ENCODE measurements around the gene CLDN4.
"Not testable (repeated sequence)": the region's sequence is repeated elsewhere in the genome, so short reads cannot be mapped to it uniquely, and the experiment has no call there.

The CLDN4 gene

GRCh38 chr7:73812996-73813395, 17.8 kb upstream of the CLDN4 start:
- Mint-ChIP-seq H3K4me1 (no peaks in the 10 kb centered on the region), H3K9me3 (no peaks in the 10 kb centered on the region), H3K4me3 (no peak overlapping the region), H3K27ac (no peak overlapping the region), H3K36me3 (no peaks in the 10 kb centered on the region), H3K27me3 (peaks cover 27% of the 10 kb centered on the region)
- DNase-seq, result no peak
- CTCF ChIA-PET, result interaction anchor here (3.8 kb wide), 1 partner anchor 42 kb away, joined by 36 read pairs; no protein-coding TSS in a partner anchor

GRCh38 chr7:73815436-73815835, 15.4 kb upstream of the CLDN4 start:
- H3K4me3 Mint-ChIP-seq, result no peak overlapping the region
- H3K27me3 Mint-ChIP-seq, result peaks cover 19% of the 10 kb centered on the region
- DNase-seq, result no peak
- H3K27ac Mint-ChIP-seq, result no peak overlapping the region
- H3K4me1 Mint-ChIP-seq, result no peaks in the 10 kb centered on the region
- no peaks in the 10 kb centered on the region for H3K36me3 Mint-ChIP-seq
- no peaks in the 10 kb centered on the region for H3K9me3 Mint-ChIP-seq
- CTCF ChIA-PET, result interaction anchor here (0.6 to 1.1 kb wide), 3 partner anchors 10 to 61 kb away, joined by 3 to 4 read pairs (median 3); no protein-coding TSS in a partner anchor

GRCh38 chr7:73817121-73817520, 13.7 kb upstream of the CLDN4 start:
- H3K36me3 Mint-ChIP-seq, result no peaks in the 10 kb centered on the region
- peaks cover 14% of the 10 kb centered on the region for H3K27me3 Mint-ChIP-seq
- H3K4me3 Mint-ChIP-seq, result no peak overlapping the region
- no peaks in the 10 kb centered on the region for H3K4me1 Mint-ChIP-seq
- H3K27ac Mint-ChIP-seq, result no peak overlapping the region
- H3K9me3 Mint-ChIP-seq, result no peaks in the 10 kb centered on the region
- no peak for DNase-seq
- CTCF ChIA-PET, result no interaction called here

GRCh38 chr7:73820013-73820412, 10.8 kb upstream of the CLDN4 start:
- no peak for DNase-seq
- no peaks in the 10 kb centered on the region for H3K4me1 Mint-ChIP-seq
- H3K27me3 Mint-ChIP-seq, result peaks cover 9% of the 10 kb centered on the region
- no peaks in the 10 kb centered on the region for H3K36me3 Mint-ChIP-seq
- CTCF ChIA-PET, result no interaction called here
- no peak overlapping the region for H3K4me3 Mint-ChIP-seq
- H3K27ac Mint-ChIP-seq, result no peak overlapping the region
- H3K9me3 Mint-ChIP-seq, result no peaks in the 10 kb centered on the region

- not testable (repeated sequence) for H3K36me3 Mint-ChIP-seq, H3K4me1 Mint-ChIP-seq, H3K27ac Mint-ChIP-seq, DNase-seq, H3K4me3 Mint-ChIP-seq, H3K9me3 Mint-ChIP-seq
- peaks cover 26% of the 10 kb centered on the region for H3K27me3 Mint-ChIP-seq
- CTCF ChIA-PET, result interaction anchor here (0.6 kb wide), 1 partner anchor 33 kb away, joined by 3 read pairs; no protein-coding TSS in a partner anchor
These were observed 9.1 kb upstream of the CLDN4 start for GRCh38 chr7:73821597-73822285.

GRCh38 chr7:73822319-73823173, 8.2 kb upstream of the CLDN4 start:
- H3K4me1 Mint-ChIP-seq, result peaks cover 11% of the 10 kb centered on the region
- H3K4me3 Mint-ChIP-seq, result no peak overlapping the region
- CTCF ChIA-PET, result interaction anchor here (0.6 to 1.0 kb wide), 4 partner anchors 13 to 33 kb away, joined by 3 read pairs; no protein-coding TSS in a partner anchor
- H3K9me3 Mint-ChIP-seq, result no peaks in the 10 kb centered on the region
- H3K27ac Mint-ChIP-seq, result no peak overlapping the region
- peaks cover 29% of the 10 kb centered on the region for H3K27me3 Mint-ChIP-seq
- no peak for DNase-seq
- no peaks in the 10 kb centered on the region for H3K36me3 Mint-ChIP-seq

- H3K4me3 Mint-ChIP-seq, result no peak overlapping the region
- H3K9me3 Mint-ChIP-seq, result no peaks in the 10 kb centered on the region
- H3K27me3 Mint-ChIP-seq, result peaks cover 33% of the 10 kb centered on the region
- H3K4me1 Mint-ChIP-seq, result peaks cover 18% of the 10 kb centered on the region
- CTCF ChIA-PET, result interaction anchor here (0.9 to 1.0 kb wide), 3 partner anchors 13 to 31 kb away, joined by 3 read pairs; no protein-coding TSS in a partner anchor
- H3K36me3 Mint-ChIP-seq, result no peaks in the 10 kb centered on the region
- no peak for DNase-seq
- H3K27ac Mint-ChIP-seq, result no peak overlapping the region
These were observed 7.5 kb upstream of the CLDN4 start for GRCh38 chr7:73823257-73823656.

GRCh38 chr7:73823873-73824592, 6.8 kb upstream of the CLDN4 start:
- DNase-seq, result no peak

GRCh38 chr7:73824986-73825385, 5.8 kb upstream of the CLDN4 start:
- CTCF ChIA-PET, result interaction anchor here (0.7 kb wide), 1 partner anchor 9 kb away, joined by 3 read pairs; no protein-coding TSS in a partner anchor
- H3K4me3 Mint-ChIP-seq, result no peak overlapping the region
- no peaks in the 10 kb centered on the region for H3K9me3 Mint-ChIP-seq
- peaks cover 47% of the 10 kb centered on the region for H3K27me3 Mint-ChIP-seq
- H3K36me3 Mint-ChIP-seq, result no peaks in the 10 kb centered on the region
- peaks cover 29% of the 10 kb centered on the region for H3K4me1 Mint-ChIP-seq
- DNase-seq, result no peak
- H3K27ac Mint-ChIP-seq, result no peak overlapping the region

More at GRCh38 chr7:73823873-73824592, 6.8 kb upstream of the CLDN4 start:
- Mint-ChIP-seq H3K4me1 (peaks cover 25% of the 10 kb centered on the region), H3K27me3 (peaks cover 37% of the 10 kb centered on the region), H3K27ac (no peak overlapping the region), H3K36me3 (no peaks in the 10 kb centered on the region), H3K9me3 (no peaks in the 10 kb centered on the region), H3K4me3 (no peak overlapping the region)
- CTCF ChIA-PET, result interaction anchor here (0.9 kb wide), 1 partner anchor 31 kb away, joined by 3 read pairs; no protein-coding TSS in a partner anchor

- DNase-seq, result no peak
- Mint-ChIP-seq H3K4me1 (peaks cover 29% of the 10 kb centered on the region), H3K9me3 (no peaks in the 10 kb centered on the region), H3K36me3 (no peaks in the 10 kb centered on the region), H3K27ac (no peak overlapping the region), H3K27me3 (peaks cover 50% of the 10 kb centered on the region), H3K4me3 (no peak overlapping the region)
- CTCF ChIA-PET, result interaction anchor here (1.6 kb wide), 1 partner anchor 27 kb away, joined by 4 read pairs; no protein-coding TSS in a partner anchor
These were observed 3.2 kb upstream of the CLDN4 start for GRCh38 chr7:73827567-73828106.

GRCh38 chr7:73828107-73828803, 2.5 kb upstream of the CLDN4 start:
- Mint-ChIP-seq H3K27ac (no peak overlapping the region), H3K9me3 (no peaks in the 10 kb centered on the region), H3K27me3 (peaks cover 50% of the 10 kb centered on the region), H3K4me1 (peaks cover 29% of the 10 kb centered on the region), H3K36me3 (no peaks in the 10 kb centered on the region), H3K4me3 (no peak overlapping the region)
- CTCF ChIA-PET, result no interaction called here
- DNase-seq, result no peak

GRCh38 chr7:73828972-73829371, 1.8 kb upstream of the CLDN4 start:
- Mint-ChIP-seq H3K36me3 (no peaks in the 10 kb centered on the region), H3K27ac (no peak overlapping the region), H3K9me3 (no peaks in the 10 kb centered on the region), H3K4me1 (peaks cover 29% of the 10 kb centered on the region), H3K27me3 (peaks cover 50% of the 10 kb centered on the region), H3K4me3 (no peak overlapping the region)
- CTCF ChIA-PET, result no interaction called here
- no peak for DNase-seq

GRCh38 chr7:73829505-73829904, 1.3 kb upstream of the CLDN4 start:
- no peak for DNase-seq
- H3K4me1 Mint-ChIP-seq, result peaks cover 29% of the 10 kb centered on the region
- CTCF ChIA-PET, result no interaction called here
- H3K4me3 Mint-ChIP-seq, result no peak overlapping the region
- H3K27ac Mint-ChIP-seq, result no peak overlapping the region
- H3K9me3 Mint-ChIP-seq, result no peaks in the 10 kb centered on the region
- peaks cover 50% of the 10 kb centered on the region for H3K27me3 Mint-ChIP-seq
- H3K36me3 Mint-ChIP-seq, result no peaks in the 10 kb centered on the region

Data from activated naive CD4-positive, alpha-beta T cell treated with anti-CD3 and anti-CD28 coated beads, Interleukin-2, amount 10 ng/mL, durations not matched to agents 7 days and 5 days (primary cell).